A673 (cell line): ENCODE measurements around the gene RANGRF. TPM values are rescaled to one million over a fixed set of nuclear protein-coding genes. Genes with fewer than 3 reads are reported as not detected.

Source experiments
- BruUV-seq: library from RNA; stranded (reverse); fragments of 400-500 nt; replicated peaks from 2 replicates; lab custom pipeline; 2021; lab: Mats Ljungman, UMichigan
- CTCF ChIA-PET: fragments of 300-600 bp; sonication (Branson Sonifier 250); formaldehyde crosslinking; loops from one replicate; lab custom pipeline; 2022; ENCODE audit warnings: antibody characterized with exemption; lab: Charles Lee
- POLR2A ChIA-PET: fragments of 300-600 bp; sonication (Branson Sonifier 250); formaldehyde crosslinking; loops from one replicate; lab custom pipeline; 2022; ENCODE audit warnings: antibody characterized with exemption; ENCODE audit not compliant: low non-redundant PET; lab: Charles Lee
- DNase-seq: peaks from one replicate; pipeline ENCODE4 v3.0.0-alpha.2; 2015; ENCODE audit warnings: low spot score
- H3K27ac ChIP-seq: fragments of 200-600 bp; sonication (generic); 2 replicates; pipeline ENCODE4 v1.5.1; 2016; ENCODE audit warnings: mixed run types, low read depth, mild to moderate bottlenecking, mixed read lengths, antibody characterized with exemption, low read length; ENCODE audit not compliant: poor library complexity, severe bottlenecking
- H3K27me3 ChIP-seq: fragments of 200-600 bp; sonication (generic); replicated peaks from 2 replicates; pipeline ENCODE4 v1.6.1; 2017; ENCODE audit warnings: mixed run types, low read depth, mild to moderate bottlenecking, mixed read lengths, antibody characterized with exemption, low read length; ENCODE audit not compliant: insufficient read depth, poor library complexity
- H3K36me3 ChIP-seq: fragments of 200-600 bp; sonication (generic); 2 replicates; pipeline ENCODE4 v1.6.1; 2016; ENCODE audit warnings: mixed run types, mild to moderate bottlenecking, mixed read lengths, antibody characterized with exemption, low read length; ENCODE audit not compliant: insufficient read depth, poor library complexity, severe bottlenecking
- H3K4me1 ChIP-seq: fragments of 200-600 bp; sonication (generic); 2 replicates; pipeline ENCODE4 v1.6.1; 2017; ENCODE audit warnings: mixed run types, mild to moderate bottlenecking, mixed read lengths, antibody characterized with exemption, low read length; ENCODE audit not compliant: insufficient read depth, poor library complexity, severe bottlenecking
- H3K4me3 ChIP-seq: fragments of 200-600 bp; sonication (generic); 2 replicates; pipeline ENCODE4 v1.5.1; 2016; ENCODE audit warnings: low read depth, mixed run types, mild to moderate bottlenecking, mixed read lengths, low read length; ENCODE audit not compliant: poor library complexity, severe bottlenecking
- H3K9me3 ChIP-seq: fragments of 200-600 bp; sonication (generic); 2 replicates; pipeline ENCODE4 v1.6.1; 2016; ENCODE audit warnings: mixed run types, low read depth, mild to moderate bottlenecking, mixed read lengths, antibody characterized with exemption, low read length; ENCODE audit not compliant: poor library complexity, severe bottlenecking
- EZH2 ChIP-seq: fragments of 200-600 bp; sonication (generic); IDR thresholded peaks from 2 replicates; pipeline ENCODE4 v1.6.1; 2017; ENCODE audit warnings: borderline replicate concordance, low read depth, mild to moderate bottlenecking, mixed read lengths, antibody characterized with exemption, low read length; ENCODE audit not compliant: poor library complexity, severe bottlenecking
- intact Hi-C: fragments of 100-400 bp; cut with micrococcal nuclease; formaldehyde crosslinking; loops from one replicate; pipeline ENCODE4 v1.10.0; 2022; ENCODE audit not compliant: unreplicated experiment
- total RNA-seq: library from RNA; stranded (reverse); gene quantifications from 2 replicates; pipeline ENCODE4 v1.2.3, GENCODE V29; 2021
- TF ChIP-seq, protein P1 (sequence below): fragments of 300-800, 200-600 bp; sonication (generic); conservative IDR thresholded peaks from 2 replicates; pipeline ENCODE4 v1.5.1; 2017; ENCODE audit warnings: low read depth, mild to moderate bottlenecking, antibody characterized with exemption, low read length, moderate library complexity, mixed read lengths

The RANGRF gene
- total RNA-seq, 1 experiment from 2014 or later, result 26.8 TPM

- H3K9me3 ChIP-seq, result no peaks in the 10 kb centered on the region
- DNase-seq, result no peak
- H3K27ac ChIP-seq, result no peak overlapping the region
- ChIA-PET CTCF (no interaction called here), POLR2A (no interaction called here)
- H3K27me3 ChIP-seq, result no peaks in the 10 kb centered on the region
- no peak overlapping the region for H3K4me3 ChIP-seq
- BruUV-seq, result no TSS peak
- intact Hi-C loops, result no loop called here
- peaks cover 59% of the 10 kb centered on the region for H3K36me3 ChIP-seq
- TF ChIP-seq EZH2, result no peak
- TF ChIP-seq, protein P1, sequence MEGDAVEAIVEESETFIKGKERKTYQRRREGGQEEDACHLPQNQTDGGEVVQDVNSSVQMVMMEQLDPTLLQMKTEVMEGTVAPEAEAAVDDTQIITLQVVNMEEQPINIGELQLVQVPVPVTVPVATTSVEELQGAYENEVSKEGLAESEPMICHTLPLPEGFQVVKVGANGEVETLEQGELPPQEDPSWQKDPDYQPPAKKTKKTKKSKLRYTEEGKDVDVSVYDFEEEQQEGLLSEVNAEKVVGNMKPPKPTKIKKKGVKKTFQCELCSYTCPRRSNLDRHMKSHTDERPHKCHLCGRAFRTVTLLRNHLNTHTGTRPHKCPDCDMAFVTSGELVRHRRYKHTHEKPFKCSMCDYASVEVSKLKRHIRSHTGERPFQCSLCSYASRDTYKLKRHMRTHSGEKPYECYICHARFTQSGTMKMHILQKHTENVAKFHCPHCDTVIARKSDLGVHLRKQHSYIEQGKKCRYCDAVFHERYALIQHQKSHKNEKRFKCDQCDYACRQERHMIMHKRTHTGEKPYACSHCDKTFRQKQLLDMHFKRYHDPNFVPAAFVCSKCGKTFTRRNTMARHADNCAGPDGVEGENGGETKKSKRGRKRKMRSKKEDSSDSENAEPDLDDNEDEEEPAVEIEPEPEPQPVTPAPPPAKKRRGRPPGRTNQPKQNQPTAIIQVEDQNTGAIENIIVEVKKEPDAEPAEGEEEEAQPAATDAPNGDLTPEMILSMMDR, result no peak
- no peaks in the 10 kb centered on the region for H3K4me1 ChIP-seq
Observed at GRCh38 chr17:8256291-8256690, 32.2 kb upstream of the RANGRF start.

DNA sequence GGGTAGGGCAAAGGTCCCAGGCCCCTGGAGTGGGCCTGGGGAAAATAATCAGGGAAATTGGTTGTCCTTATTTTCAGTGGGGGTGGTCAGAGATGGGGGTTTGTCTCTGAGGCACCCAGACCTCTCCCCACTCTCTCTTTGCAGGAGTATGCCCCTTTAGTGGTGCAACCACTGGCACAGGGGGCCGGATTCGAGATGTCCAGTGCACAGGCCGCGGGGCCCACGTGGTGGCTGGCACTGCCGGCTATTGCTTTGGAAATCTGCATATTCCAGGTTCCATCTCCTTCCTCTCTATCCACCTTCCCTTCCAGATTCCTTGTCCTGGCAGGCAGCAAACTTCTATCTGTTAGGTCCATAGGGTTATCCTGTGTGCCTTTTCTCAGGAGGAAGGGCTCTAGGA is 31.8 kb upstream of the RANGRF start:
- H3K27me3 ChIP-seq, result no peaks in the 10 kb centered on the region
- CTCF ChIA-PET, result no interaction called here
- no peak for DNase-seq
- no peak for TF ChIP-seq EZH2
- TF ChIP-seq, protein P1, result no peak
- intact Hi-C loops, result no loop called here
- no peak overlapping the region for H3K4me3 ChIP-seq
- no TSS peak for BruUV-seq
- POLR2A ChIA-PET, result no interaction called here
- H3K27ac ChIP-seq, result no peak overlapping the region
- no peaks in the 10 kb centered on the region for H3K4me1 ChIP-seq
- peaks cover 62% of the 10 kb centered on the region for H3K36me3 ChIP-seq
- H3K9me3 ChIP-seq, result no peaks in the 10 kb centered on the region

DNA sequence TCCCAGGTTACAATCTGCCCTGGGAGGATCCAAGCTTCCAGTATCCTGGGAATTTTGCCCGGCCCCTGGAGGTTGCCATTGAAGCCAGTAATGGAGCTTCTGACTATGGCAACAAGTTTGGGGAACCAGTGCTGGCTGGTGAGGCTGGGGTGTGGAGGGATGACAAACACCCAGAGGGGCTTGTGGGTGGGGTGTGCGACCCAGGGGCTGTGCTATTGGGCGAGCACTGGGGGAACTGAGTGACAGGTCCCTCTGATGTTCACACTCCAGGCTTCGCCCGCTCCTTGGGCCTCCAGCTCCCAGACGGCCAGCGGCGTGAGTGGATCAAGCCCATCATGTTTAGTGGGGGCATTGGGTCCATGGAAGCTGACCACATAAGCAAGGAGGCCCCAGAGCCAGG is 30.7 kb upstream of the RANGRF start:
- H3K4me1 ChIP-seq, result no peaks in the 10 kb centered on the region
- no peaks in the 10 kb centered on the region for H3K9me3 ChIP-seq
- H3K27ac ChIP-seq, result no peak overlapping the region
- TF ChIP-seq, protein P1, result no peak
- no peak for TF ChIP-seq EZH2
- POLR2A ChIA-PET, result no interaction called here
- CTCF ChIA-PET, result no interaction called here
- DNase-seq, result no peak
- H3K27me3 ChIP-seq, result no peaks in the 10 kb centered on the region
- intact Hi-C loops, result no loop called here
- peaks cover 73% of the 10 kb centered on the region for H3K36me3 ChIP-seq
- BruUV-seq, result no TSS peak
- H3K4me3 ChIP-seq, result no peak overlapping the region
